ENCODE results near the gene ARL8A. TPM values are rescaled to one million over a fixed set of nuclear protein-coding genes. Genes with fewer than 3 reads are reported as not detected.
"Not testable (repeated sequence)": the region's sequence is repeated elsewhere in the genome, so short reads cannot be mapped to it uniquely, and the experiment has no call there.

Gene ARL8A
- total RNA-seq, 2 donors from 2014 or later = 72.8 to 82.0 TPM

GRCh38 chr1:202167708-202168415 is 23.3 kb upstream of the ARL8A start:
- H3K27me3 Mint-ChIP-seq (ENCODE audit: insufficient read depth) = no peaks in the 10 kb centered on the region
- no peaks in the 10 kb centered on the region for H3K27me3 ChIP-seq (ENCODE audit: control insufficient read depth, insufficient read depth, low read length, poor library complexity, severe bottlenecking)
- TF ChIP-seq, protein P1, sequence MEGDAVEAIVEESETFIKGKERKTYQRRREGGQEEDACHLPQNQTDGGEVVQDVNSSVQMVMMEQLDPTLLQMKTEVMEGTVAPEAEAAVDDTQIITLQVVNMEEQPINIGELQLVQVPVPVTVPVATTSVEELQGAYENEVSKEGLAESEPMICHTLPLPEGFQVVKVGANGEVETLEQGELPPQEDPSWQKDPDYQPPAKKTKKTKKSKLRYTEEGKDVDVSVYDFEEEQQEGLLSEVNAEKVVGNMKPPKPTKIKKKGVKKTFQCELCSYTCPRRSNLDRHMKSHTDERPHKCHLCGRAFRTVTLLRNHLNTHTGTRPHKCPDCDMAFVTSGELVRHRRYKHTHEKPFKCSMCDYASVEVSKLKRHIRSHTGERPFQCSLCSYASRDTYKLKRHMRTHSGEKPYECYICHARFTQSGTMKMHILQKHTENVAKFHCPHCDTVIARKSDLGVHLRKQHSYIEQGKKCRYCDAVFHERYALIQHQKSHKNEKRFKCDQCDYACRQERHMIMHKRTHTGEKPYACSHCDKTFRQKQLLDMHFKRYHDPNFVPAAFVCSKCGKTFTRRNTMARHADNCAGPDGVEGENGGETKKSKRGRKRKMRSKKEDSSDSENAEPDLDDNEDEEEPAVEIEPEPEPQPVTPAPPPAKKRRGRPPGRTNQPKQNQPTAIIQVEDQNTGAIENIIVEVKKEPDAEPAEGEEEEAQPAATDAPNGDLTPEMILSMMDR (conservative IDR thresholded peaks at IDR 0.05) = no peak
- no peaks in the 10 kb centered on the region for H3K36me3 ChIP-seq (ENCODE audit: control insufficient read depth, insufficient read depth, low read length)
- H3K4me1 Mint-ChIP-seq = peaks cover 9% of the 10 kb centered on the region
- H3K27ac Mint-ChIP-seq = no peak overlapping the region
- DNase-seq = no peak
- H3K27ac ChIP-seq (ENCODE audit: low read depth, low read length) = no peak overlapping the region
- H3K4me3 Mint-ChIP-seq = no peak overlapping the region
- H3K36me3 Mint-ChIP-seq (ENCODE audit: low read depth) = no peaks in the 10 kb centered on the region
- peaks cover 4% of the 10 kb centered on the region for H3K4me1 ChIP-seq (ENCODE audit: control insufficient read depth, insufficient read depth, low read length)
- H3K9me3 Mint-ChIP-seq = no peaks in the 10 kb centered on the region
- no peak overlapping the region for H3K4me3 ChIP-seq (ENCODE audit: low read length)
- 87 to 92% methylated on average over 16 to 18 of the region's 18 CpGs for WGBS, 2 experiments (ENCODE audit: insufficient coverage in 1 of 2, insufficient read length in 1 of 2)
- H3K9me3 ChIP-seq (ENCODE audit: control insufficient read depth, low read length) = no peaks in the 10 kb centered on the region
- H3K9ac ChIP-seq (ENCODE audit: extremely low read depth, low read length, poor library complexity, severe bottlenecking) = no peak overlapping the region

DNA sequence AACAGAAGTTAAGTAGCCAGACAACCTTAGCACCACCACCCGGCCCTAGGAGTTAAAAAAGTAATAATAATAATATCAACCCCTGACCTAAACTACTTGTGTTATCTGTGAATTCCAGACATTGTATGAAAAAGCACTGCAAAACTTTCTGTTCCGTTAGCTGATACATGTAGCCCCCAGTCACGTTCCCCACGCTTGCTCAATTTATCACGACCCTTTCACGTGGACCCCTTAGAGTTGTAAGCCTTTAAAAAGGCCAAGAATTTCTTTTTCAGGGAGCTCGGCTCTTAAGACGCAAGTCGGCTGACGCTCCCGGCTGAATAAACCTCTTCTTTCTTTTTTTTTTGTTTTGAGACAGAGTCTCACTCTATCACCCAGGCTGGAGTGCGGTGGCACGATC is 22.5 kb upstream of the ARL8A start:
- H3K27me3 ChIP-seq (ENCODE audit: control insufficient read depth, insufficient read depth, low read length, poor library complexity, severe bottlenecking); H3K36me3 Mint-ChIP-seq (ENCODE audit: low read depth); H3K4me1 ChIP-seq (ENCODE audit: control insufficient read depth, insufficient read depth, low read length); H3K4me3 Mint-ChIP-seq; H3K27me3 Mint-ChIP-seq (ENCODE audit: insufficient read depth); H3K27ac Mint-ChIP-seq; H3K36me3 ChIP-seq (ENCODE audit: control insufficient read depth, insufficient read depth, low read length); H3K27ac ChIP-seq (ENCODE audit: low read depth, low read length); H3K9me3 Mint-ChIP-seq; DNase-seq; H3K4me3 ChIP-seq (ENCODE audit: low read length); H3K9me3 ChIP-seq (ENCODE audit: control insufficient read depth, low read length); H3K9ac ChIP-seq (ENCODE audit: extremely low read depth, low read length, poor library complexity, severe bottlenecking): not testable (repeated sequence)
- WGBS, 2 experiments (ENCODE audit: insufficient coverage in 1 of 2, insufficient read length in 1 of 2) = 87 to 94% methylated on average over 11 to 13 of the region's 13 CpGs
- H3K4me1 Mint-ChIP-seq = peaks cover 15% of the 10 kb centered on the region

DNA sequence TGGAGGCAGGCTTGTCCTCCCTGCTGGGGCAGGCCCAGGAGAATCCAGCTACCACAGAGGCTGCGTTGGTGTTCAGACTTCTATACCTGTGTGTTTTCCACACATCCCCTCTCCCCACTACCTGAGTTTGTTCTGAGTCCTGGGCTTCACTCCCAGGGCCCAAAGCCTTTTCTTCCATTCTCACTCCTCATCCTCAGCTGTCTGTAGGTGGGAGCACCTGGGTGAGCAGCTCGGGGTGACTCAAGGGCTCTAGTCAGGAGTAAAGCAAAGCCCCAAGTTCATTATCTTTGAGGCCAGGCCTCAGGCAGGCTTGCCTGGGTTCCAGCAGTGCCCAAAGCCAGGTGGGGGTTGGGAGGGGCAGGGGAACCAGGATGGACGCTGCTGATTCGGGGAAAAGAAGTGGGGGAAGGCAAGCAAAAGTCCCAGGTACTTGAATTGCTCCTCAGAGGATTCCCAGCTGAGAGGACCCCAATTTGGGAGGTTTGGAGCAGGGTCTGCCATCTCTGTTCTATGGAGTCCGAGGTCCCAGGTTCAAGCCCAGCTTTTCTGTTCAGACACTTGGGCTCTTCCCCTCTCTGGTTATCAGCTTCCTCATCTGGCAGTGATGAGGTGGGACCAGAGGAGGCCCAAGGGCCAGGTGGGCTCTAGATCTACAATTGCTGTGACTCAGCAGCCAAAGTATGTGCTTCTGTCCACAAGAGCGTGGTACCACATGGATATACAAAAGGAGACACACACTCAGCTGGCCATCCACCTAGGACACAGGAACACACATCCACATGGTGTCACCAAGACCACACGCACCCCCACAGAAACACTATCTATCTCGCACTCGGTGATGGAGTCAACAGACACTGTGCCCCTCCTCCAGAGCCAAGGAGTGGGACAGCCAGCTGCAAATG is 21.7 kb upstream of the ARL8A start:
- H3K4me1 Mint-ChIP-seq = peaks cover 18% of the 10 kb centered on the region
- no peak overlapping the region for H3K4me3 Mint-ChIP-seq
- H3K27me3 Mint-ChIP-seq (ENCODE audit: insufficient read depth) = no peaks in the 10 kb centered on the region

More for the DNA sequence above, 21.7 kb upstream of the ARL8A start:
- no peaks in the 10 kb centered on the region for H3K36me3 ChIP-seq (ENCODE audit: control insufficient read depth, insufficient read depth, low read length)
- Mint-ChIP-seq H3K36me3 (ENCODE audit: low read depth) (no peaks in the 10 kb centered on the region), H3K9me3 (no peaks in the 10 kb centered on the region), H3K27ac (no peak overlapping the region)
- no peaks in the 10 kb centered on the region for H3K9me3 ChIP-seq (ENCODE audit: control insufficient read depth, low read length)
- H3K9ac ChIP-seq (ENCODE audit: extremely low read depth, low read length, poor library complexity, severe bottlenecking) = no peak overlapping the region
- no peak overlapping the region for H3K4me3 ChIP-seq (ENCODE audit: low read length)
- H3K4me1 ChIP-seq (ENCODE audit: control insufficient read depth, insufficient read depth, low read length) = peaks cover 4% of the 10 kb centered on the region
- 88 to 89% methylated on average over 5 to 9 of the region's 9 CpGs for WGBS, 2 experiments (ENCODE audit: insufficient coverage in 1 of 2, insufficient read length in 1 of 2)
- no peaks in the 10 kb centered on the region for H3K27me3 ChIP-seq (ENCODE audit: control insufficient read depth, insufficient read depth, low read length, poor library complexity, severe bottlenecking)
- no peak for DNase-seq
- no peak overlapping the region for H3K27ac ChIP-seq (ENCODE audit: low read depth, low read length)
- TF ChIP-seq, protein P1 (conservative IDR thresholded peaks at IDR 0.05) = no peak
